Liver (tissue), 9 donors: ENCODE measurements around the gene NR5A1. TPM values are rescaled to one million over a fixed set of nuclear protein-coding genes. Genes with fewer than 3 reads are reported as not detected.

Experiments
- DNase-seq: peaks from one replicate; pipeline ENCODE4 v3.0.0-alpha.2; 2017; ENCODE audit warnings: low spot score
- H3K27ac ChIP-seq, 2 donors: one replicate each; pipeline ENCODE4 v1.7.0; 2013; ENCODE audit warnings: inconsistent platforms in 2 of 2, low read length in 2 of 2, control low read depth in 1 of 2, low read depth in 1 of 2, mild to moderate bottlenecking in 1 of 2
- H3K27me3 ChIP-seq, 4 donors: one replicate each; pipeline versions ENCODE4 v1.6.1 to v1.7.0; 2013; ENCODE audit warnings: low read length in 3 of 4, inconsistent platforms in 1 of 4, mild to moderate bottlenecking in 1 of 4, moderate library complexity in 1 of 4; ENCODE audit not compliant: control insufficient read depth in 4 of 4, insufficient read depth in 4 of 4
- H3K36me3 ChIP-seq, 4 donors: one replicate each; pipeline versions ENCODE4 v1.6.1 to v1.7.0; 2013; ENCODE audit warnings: low read length in 3 of 4, mild to moderate bottlenecking in 3 of 4, low read depth in 1 of 4, moderate library complexity in 1 of 4; ENCODE audit not compliant: control insufficient read depth in 4 of 4, insufficient read depth in 3 of 4
- H3K4me1 ChIP-seq, 4 donors: one replicate each; pipeline versions ENCODE4 v1.6.1 to v1.7.0; 2013; ENCODE audit warnings: low read length in 3 of 4, mild to moderate bottlenecking in 3 of 4, moderate library complexity in 1 of 4; ENCODE audit not compliant: control insufficient read depth in 4 of 4, insufficient read depth in 4 of 4
- H3K4me3 ChIP-seq, 3 donors: one replicate each; pipeline versions ENCODE4 v1.6.1 to v1.7.0; 2013; ENCODE audit warnings: low read length in 3 of 3, control low read depth in 1 of 3, low read depth in 1 of 3, mild to moderate bottlenecking in 1 of 3
- H3K9ac ChIP-seq, 2 donors: one replicate each; pipeline ENCODE4 v1.7.0; 2013; ENCODE audit warnings: low read length in 2 of 2, mild to moderate bottlenecking in 2 of 2, moderate library complexity in 2 of 2, control low read depth in 1 of 2, low read depth in 1 of 2
- H3K9me3 ChIP-seq, 4 donors: one replicate each; pipeline versions ENCODE4 v1.6.1 to v1.7.0; 2013; ENCODE audit warnings: low read length in 3 of 4; ENCODE audit not compliant: control insufficient read depth in 4 of 4
- ATF3 ChIP-seq: IDR thresholded peaks from 2 replicates; pipeline ENCODE4 v1.6.1; 2016; ENCODE audit warnings: antibody characterized with exemption
- CTCF ChIP-seq: fragments of 150-350 bp; IDR thresholded peaks from 2 replicates; pipeline ENCODE4 v1.5.1; 2017; ENCODE audit warnings: improper control_type of control experiment, low read depth, low read length; ENCODE audit not compliant: missing input control
- EGR1 ChIP-seq, 2 donors: IDR thresholded peaks; 2 replicates each; pipeline ENCODE4 v1.6.1; 2016 to 2018; ENCODE audit warnings: antibody characterized with exemption in 2 of 2, low read depth in 2 of 2
- FOXA1 ChIP-seq: IDR thresholded peaks from 2 replicates; pipeline ENCODE4 v1.6.1; 2016; ENCODE audit warnings: antibody characterized with exemption
- FOXA2 ChIP-seq: IDR thresholded peaks from 2 replicates; pipeline ENCODE4 v1.6.1; 2016; ENCODE audit warnings: antibody characterized with exemption
- GABPA ChIP-seq, 2 donors: IDR thresholded peaks in 1 of 2; conservative IDR thresholded peaks in 1 of 2; 2 replicates each; pipeline ENCODE4 v1.6.1; 2016; ENCODE audit warnings: antibody characterized with exemption in 2 of 2, mild to moderate bottlenecking in 1 of 2, moderate library complexity in 1 of 2
- HNF4A ChIP-seq, 2 donors: conservative IDR thresholded peaks; 2 replicates each; pipeline ENCODE4 v1.6.1; 2016; ENCODE audit warnings: antibody characterized with exemption in 2 of 2, mild to moderate bottlenecking in 2 of 2
- HNF4G ChIP-seq: IDR thresholded peaks from 2 replicates; pipeline ENCODE4 v1.6.1; 2016; ENCODE audit warnings: antibody characterized with exemption
- JUND ChIP-seq, 2 donors: IDR thresholded peaks; 2 replicates each; pipeline ENCODE4 v1.6.1; 2016; ENCODE audit warnings: antibody characterized with exemption in 2 of 2
- MAX ChIP-seq: IDR thresholded peaks from 2 replicates; pipeline ENCODE4 v1.6.1; 2016; ENCODE audit warnings: antibody characterized with exemption
- NR2F2 ChIP-seq: IDR thresholded peaks from 2 replicates; pipeline ENCODE4 v1.6.1; 2016; ENCODE audit warnings: antibody characterized with exemption
- RAD21 ChIP-seq, 2 donors: IDR thresholded peaks; 2 replicates each; pipeline ENCODE4 v1.6.1; 2016; ENCODE audit warnings: antibody characterized with exemption in 2 of 2, mild to moderate bottlenecking in 2 of 2
- RXRA ChIP-seq, 2 donors: IDR thresholded peaks; 2 replicates each; pipeline ENCODE4 v1.6.1; 2017 to 2018; ENCODE audit warnings: antibody characterized with exemption in 2 of 2, mild to moderate bottlenecking in 1 of 2
- SP1 ChIP-seq: IDR thresholded peaks from 2 replicates; pipeline ENCODE4 v1.6.1; 2018; ENCODE audit warnings: antibody characterized with exemption, mild to moderate bottlenecking
- TAF1 ChIP-seq: conservative IDR thresholded peaks from 2 replicates; pipeline ENCODE4 v1.6.1; 2016; ENCODE audit warnings: antibody characterized with exemption, mild to moderate bottlenecking
- YY1 ChIP-seq: IDR thresholded peaks from 2 replicates; pipeline ENCODE4 v1.6.1; 2016; ENCODE audit warnings: antibody characterized with exemption, mild to moderate bottlenecking
- ZBTB33 ChIP-seq: IDR thresholded peaks from 2 replicates; pipeline ENCODE4 v1.6.1; 2016; ENCODE audit warnings: antibody characterized with exemption
- WGBS: extraction: QIAGEN DNeasy Blood & Tissue Kit; methylation state at CpG from one replicate; pipeline ENCODE4 v1.1.7; 2013; 5-methylcytosine and 5-hydroxymethylcytosine counted together
- polyA plus RNA-seq, 2 donors: library from polyadenylated mRNA; stranded (reverse) in 1 of 2; unstranded in 1 of 2; fragments of 200-250 nt in 1 of 2; fragments of >200 nt in 1 of 2; fragmentation: Nextera tagmentation in 1 of 2; extraction: Ambion mirVana in 1 of 2; gene quantifications; one replicate each; pipeline versions ENCODE4 v1.2.1 to v1.2.3, GENCODE V29; 2013 to 2015
- total RNA-seq, 2 donors: library from RNA; depleted of rRNA; stranded (reverse); fragments of >200 nt; gene quantifications; one replicate each; pipeline ENCODE4 v1.2.3, GENCODE V29; 2014
- TF ChIP-seq, protein P1 (sequence below): IDR thresholded peaks from 2 replicates; pipeline ENCODE4 v1.6.1; 2016; ENCODE audit warnings: antibody characterized with exemption, mild to moderate bottlenecking
- donor health status: healthy.
- donor health status: healthy.
- donor health status: healthy.
- donor health status: healthy.
- donor health status: healthy.

The NR5A1 gene
- total and polyA plus RNA-seq, 4 donors, result not detected

DNA sequence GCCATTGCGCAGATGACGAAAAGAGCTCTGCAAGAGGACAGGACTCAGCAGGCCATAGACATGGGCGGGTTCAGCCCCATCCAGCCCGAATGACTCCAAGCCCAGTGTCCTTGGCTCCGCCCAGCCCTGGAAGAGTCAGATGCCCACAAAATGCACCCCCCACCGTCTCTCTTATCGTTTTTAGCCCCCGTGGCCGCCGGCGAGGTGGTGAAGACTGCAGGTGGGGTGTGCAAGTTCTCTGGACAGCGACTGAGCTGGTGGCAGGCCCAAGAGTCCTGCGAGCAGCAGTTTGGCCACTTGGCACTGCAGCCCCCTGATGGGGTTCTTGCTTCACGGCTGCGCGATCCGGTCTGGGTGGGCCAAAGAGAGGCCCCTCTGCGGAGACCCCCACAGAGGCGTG, 54.9 kb downstream of the NR5A1 start:
- no peak overlapping the region for H3K4me3 ChIP-seq
- H3K4me1 ChIP-seq, result peaks cover 3 to 8% (median 5%) of the 10 kb centered on the region in 4 donors
- H3K27me3 ChIP-seq, result peaks cover 2 to 11% (median 8%) of the 10 kb centered on the region in 4 donors
- TF ChIP-seq RAD21 (IDR thresholded peaks at IDR 0.05) (no peak), FOXA1 (no peak), ATF3 (no peak), YY1 (no peak), JUND (IDR thresholded peaks at IDR 0.05) (no peak), RXRA (IDR thresholded peaks at IDR 0.05) (no peak), HNF4G (no peak), CTCF (no peak), NR2F2 (no peak), TAF1 (no peak), HNF4A (conservative IDR thresholded peaks at IDR 0.05) (no peak), EGR1 (IDR thresholded peaks at IDR 0.05; ENCODE audit: low read depth in 2 of 2) (no peak), FOXA2 (no peak), GABPA (IDR thresholded peaks at IDR 0.05 in 1 of 2, conservative IDR thresholded peaks at IDR 0.05 in 1 of 2) (no peak), MAX (no peak), SP1 (no peak), ZBTB33 (no peak)
- TF ChIP-seq, protein P1, sequence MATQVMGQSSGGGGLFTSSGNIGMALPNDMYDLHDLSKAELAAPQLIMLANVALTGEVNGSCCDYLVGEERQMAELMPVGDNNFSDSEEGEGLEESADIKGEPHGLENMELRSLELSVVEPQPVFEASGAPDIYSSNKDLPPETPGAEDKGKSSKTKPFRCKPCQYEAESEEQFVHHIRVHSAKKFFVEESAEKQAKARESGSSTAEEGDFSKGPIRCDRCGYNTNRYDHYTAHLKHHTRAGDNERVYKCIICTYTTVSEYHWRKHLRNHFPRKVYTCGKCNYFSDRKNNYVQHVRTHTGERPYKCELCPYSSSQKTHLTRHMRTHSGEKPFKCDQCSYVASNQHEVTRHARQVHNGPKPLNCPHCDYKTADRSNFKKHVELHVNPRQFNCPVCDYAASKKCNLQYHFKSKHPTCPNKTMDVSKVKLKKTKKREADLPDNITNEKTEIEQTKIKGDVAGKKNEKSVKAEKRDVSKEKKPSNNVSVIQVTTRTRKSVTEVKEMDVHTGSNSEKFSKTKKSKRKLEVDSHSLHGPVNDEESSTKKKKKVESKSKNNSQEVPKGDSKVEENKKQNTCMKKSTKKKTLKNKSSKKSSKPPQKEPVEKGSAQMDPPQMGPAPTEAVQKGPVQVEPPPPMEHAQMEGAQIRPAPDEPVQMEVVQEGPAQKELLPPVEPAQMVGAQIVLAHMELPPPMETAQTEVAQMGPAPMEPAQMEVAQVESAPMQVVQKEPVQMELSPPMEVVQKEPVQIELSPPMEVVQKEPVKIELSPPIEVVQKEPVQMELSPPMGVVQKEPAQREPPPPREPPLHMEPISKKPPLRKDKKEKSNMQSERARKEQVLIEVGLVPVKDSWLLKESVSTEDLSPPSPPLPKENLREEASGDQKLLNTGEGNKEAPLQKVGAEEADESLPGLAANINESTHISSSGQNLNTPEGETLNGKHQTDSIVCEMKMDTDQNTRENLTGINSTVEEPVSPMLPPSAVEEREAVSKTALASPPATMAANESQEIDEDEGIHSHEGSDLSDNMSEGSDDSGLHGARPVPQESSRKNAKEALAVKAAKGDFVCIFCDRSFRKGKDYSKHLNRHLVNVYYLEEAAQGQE, result no peak
- H3K9ac ChIP-seq, result no peak overlapping the region
- no peaks in the 10 kb centered on the region for H3K9me3 ChIP-seq
- H3K36me3 ChIP-seq, result no peaks in the 10 kb centered on the region
- DNase-seq, result no peak
- WGBS, result 75% methylated on average over 19 of the region's 19 CpGs
- H3K27ac ChIP-seq, result no peak overlapping the region
